Measurements from ENCODE around the gene DUOX2.
"Not testable (repeated sequence)": the region's sequence is repeated elsewhere in the genome, so short reads cannot be mapped to it uniquely, and the experiment has no call there.

DUOX2 gene

GRCh38 chr15:45118131-45118588, 4.2 kb upstream of the DUOX2 start:
- DNase-seq = peak; percentile 84

- no peak for DNase-seq
Observed at GRCh38 chr15:45117308-45118130, 3.5 kb upstream of the DUOX2 start.

GRCh38 chr15:45116482-45117307, 2.7 kb upstream of the DUOX2 start:
- DNase-seq = no peak

- no peak for DNase-seq
Observed at GRCh38 chr15:45116006-45116481, 2.1 kb upstream of the DUOX2 start.

- no peak for DNase-seq
Observed at GRCh38 chr15:45115312-45115820, 1.4 kb upstream of the DUOX2 start.

- DNase-seq = no peak
Observed at GRCh38 chr15:45114751-45115085, 746 bp upstream of the DUOX2 start.

GRCh38 chr15:45113380-45113990, 487 bp downstream of the DUOX2 start:
- no peak for DNase-seq

DNA sequence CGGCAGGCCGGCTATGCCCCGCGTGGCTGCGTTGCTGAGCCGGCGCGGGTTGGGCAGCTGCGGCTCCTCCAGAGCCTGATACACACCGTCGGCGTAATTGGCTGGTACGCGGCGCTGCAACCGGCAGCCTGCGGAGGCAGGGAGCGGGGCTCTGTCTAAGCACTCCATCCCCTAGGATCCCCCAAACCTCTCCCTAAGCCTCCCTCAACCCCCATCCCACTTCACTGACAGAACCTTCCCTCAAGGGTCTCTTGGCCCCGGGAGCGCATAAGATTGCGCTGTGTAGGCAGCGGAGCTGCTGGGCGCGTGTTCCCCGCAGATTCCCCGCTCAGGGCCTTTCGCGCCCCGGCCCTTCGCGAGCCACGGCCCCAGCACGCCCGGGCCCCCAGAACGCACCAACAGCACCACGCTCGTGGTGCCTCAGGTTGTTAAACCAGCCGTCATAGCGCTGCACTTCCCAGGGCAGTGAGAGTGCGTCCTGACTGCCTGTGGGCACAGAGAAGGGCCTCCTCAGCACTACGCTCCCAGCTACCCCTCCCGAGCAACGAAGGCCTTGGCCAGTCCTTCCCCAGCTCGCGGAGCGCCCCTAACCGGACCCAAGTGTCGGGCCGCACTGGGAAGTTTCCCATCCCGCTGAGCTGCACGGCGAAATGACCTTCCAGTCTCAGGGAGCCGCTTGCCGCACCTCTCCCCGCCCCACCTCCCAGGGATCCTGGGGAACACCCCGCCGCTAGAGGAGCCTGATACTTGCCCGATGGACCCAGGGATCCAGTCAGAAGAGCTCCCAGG, 1.2 kb downstream of the DUOX2 start:
- DNase-seq = no peak

DNA sequence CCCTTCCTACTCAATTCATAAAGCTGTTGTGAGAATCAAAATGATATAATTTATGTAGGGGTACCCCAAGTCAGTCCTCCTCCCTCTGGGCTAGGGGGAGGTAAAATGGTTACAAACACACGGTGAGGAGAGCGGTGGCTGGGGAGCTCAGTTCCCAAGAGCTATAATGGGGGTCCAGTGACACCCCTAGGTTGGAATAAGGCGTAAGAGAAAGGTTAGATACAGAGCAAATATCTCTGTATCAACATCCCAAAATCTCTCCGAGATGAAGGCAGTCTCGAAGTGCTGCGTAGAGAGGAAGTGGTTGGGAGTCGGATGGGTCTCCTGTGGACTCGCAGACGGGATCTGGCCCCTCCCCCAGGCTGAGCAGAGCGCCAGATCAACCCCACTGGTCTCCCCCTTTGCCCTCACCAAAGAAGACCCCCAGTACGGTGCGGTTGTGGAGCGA, 1.8 kb downstream of the DUOX2 start:
- no peak for DNase-seq

- no peak for DNase-seq
Observed at GRCh38 chr15:45111390-45112142, 2.4 kb downstream of the DUOX2 start.

- DNase-seq = no peak
Observed at GRCh38 chr15:45110256-45110820, 3.6 kb downstream of the DUOX2 start.

DNA sequence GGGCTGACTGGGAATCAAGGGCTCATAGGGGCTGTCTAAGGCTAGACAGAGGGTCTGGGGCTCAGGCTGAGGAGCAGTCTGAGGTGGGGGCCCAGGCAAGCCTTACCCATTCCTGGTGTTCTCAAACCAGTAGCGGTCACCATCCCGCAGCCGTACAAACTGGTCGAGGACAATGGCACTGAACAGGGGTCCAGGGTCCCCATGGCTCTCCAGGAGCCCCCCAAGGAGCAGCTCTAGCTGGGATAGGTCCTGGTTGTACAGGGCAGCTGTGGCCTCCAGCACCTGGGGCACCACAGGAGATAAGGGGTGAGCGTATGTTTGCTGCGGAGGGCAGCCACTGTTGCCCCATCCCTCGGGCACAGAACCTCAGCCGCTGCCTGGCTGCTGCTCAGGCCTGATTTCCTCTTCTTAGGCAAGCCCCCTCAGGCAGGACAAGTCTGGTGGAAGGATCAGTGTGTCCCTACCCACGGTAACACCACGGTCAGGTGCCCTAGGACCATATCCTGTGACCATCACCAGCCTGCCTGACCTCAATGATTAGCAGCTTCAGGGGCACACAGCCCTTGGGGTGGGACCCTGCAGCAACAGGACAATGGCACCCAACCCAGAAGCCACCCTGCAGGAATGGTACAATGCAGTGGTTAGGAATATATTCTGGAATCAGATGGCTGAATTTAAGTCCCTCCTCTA, 5.9 kb downstream of the DUOX2 start:
- no peak for DNase-seq

- no peak for DNase-seq
Observed at GRCh38 chr15:45106002-45106790, 7.8 kb downstream of the DUOX2 start.

GRCh38 chr15:45105586-45105985, 8.4 kb downstream of the DUOX2 start:
- DNase-seq = no peak

- DNase-seq = not testable (repeated sequence)
Observed at GRCh38 chr15:45104170-45104569, 9.8 kb downstream of the DUOX2 start.

GRCh38 chr15:45102226-45102625, 11.7 kb downstream of the DUOX2 start:
- DNase-seq = no peak

DNA sequence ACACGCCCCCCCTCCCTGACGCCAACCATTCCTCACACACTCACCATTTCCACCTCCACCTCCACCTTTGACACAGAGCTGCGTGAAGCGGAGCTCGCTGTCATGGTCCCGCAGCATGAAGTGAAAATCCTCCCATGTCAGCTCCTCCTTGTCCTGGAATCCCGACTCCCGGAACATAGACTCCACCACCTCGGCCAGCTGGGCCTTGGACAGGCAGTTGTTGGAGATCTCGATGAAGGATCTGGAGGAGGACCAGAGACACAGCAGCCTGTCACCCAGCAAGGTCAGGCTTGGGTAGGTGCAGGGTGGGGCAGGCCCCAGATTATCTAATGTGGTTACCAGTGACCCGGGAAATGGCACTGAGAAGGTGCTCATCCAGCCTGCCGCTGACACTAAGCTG, 12.2 kb downstream of the DUOX2 start:
- no peak for DNase-seq

- no peak for DNase-seq
Observed at GRCh38 chr15:45100884-45101625, 12.9 kb downstream of the DUOX2 start.

- no peak for DNase-seq
Observed at GRCh38 chr15:45099549-45100165, 14.3 kb downstream of the DUOX2 start.

All from stimulated activated CD4-positive, alpha-beta T cell treated with anti-CD3 and anti-CD28 coated beads, Interleukin-4, amount 100 ng/mL, for 1 hour (primary cell).